ENCODE measurements around the gene GUCY2D. TPM values are rescaled to one million over a fixed set of nuclear protein-coding genes. Genes with fewer than 3 reads are reported as not detected.

Gene GUCY2D
- polyA plus RNA-seq, 1 donor from 2014 or later = 0.07 TPM

- TF ChIP-seq CTCF (IDR thresholded peaks at IDR 0.05; ENCODE audit: poor library complexity, severe bottlenecking) (no peak), EZH2 (IDR thresholded peaks at IDR 0.05; ENCODE audit: borderline replicate concordance, insufficient read depth, low read length, poor library complexity, severe bottlenecking) (no peak), TAF1 (IDR thresholded peaks at IDR 0.05; ENCODE audit: low read depth) (no peak)
These were observed 9.7 kb downstream of the GUCY2D start (continued) for GRCh38 chr17:8012045-8012580.

GRCh38 chr17:8012996-8013640 lies 10.7 kb downstream of the GUCY2D start:
- no peak overlapping the region for H3K4me3 ChIP-seq (ENCODE audit: low read length)
- no peaks in the 10 kb centered on the region for H3K9me2 ChIP-seq (ENCODE audit: insufficient read depth, low read length)
- H3K9ac ChIP-seq (ENCODE audit: low read length) = no peak overlapping the region
- no peaks in the 10 kb centered on the region for H3F3A ChIP-seq (ENCODE audit: insufficient read depth, low read length, poor library complexity, severe bottlenecking)
- H3K27ac ChIP-seq (ENCODE audit: low read length) = no peak overlapping the region
- H3K27me3 ChIP-seq (ENCODE audit: insufficient read depth, low read depth, low read length) = peaks cover 18% of the 10 kb centered on the region
- no peak overlapping the region for H3K4me2 ChIP-seq (ENCODE audit: low read length)
- TF ChIP-seq MXI1 (conservative IDR thresholded peaks at IDR 0.05; ENCODE audit: poor library complexity, severe bottlenecking) (no peak), POLR2AphosphoS5 (IDR thresholded peaks at IDR 0.05) (no peak), SMC3 (conservative IDR thresholded peaks at IDR 0.05; ENCODE audit: poor library complexity) (no peak), RAD21 (conservative IDR thresholded peaks at IDR 0.05) (no peak)
- H4K20me1 ChIP-seq (ENCODE audit: insufficient read depth) = no peaks in the 10 kb centered on the region
- H3K36me3 ChIP-seq (ENCODE audit: insufficient read depth, low read length) = no peaks in the 10 kb centered on the region
- no peaks in the 10 kb centered on the region for H3K9me3 ChIP-seq (ENCODE audit: low read length)
- no peak overlapping the region for H2AFZ ChIP-seq (ENCODE audit: low read depth, low read length)
- no peaks in the 10 kb centered on the region for H3K79me2 ChIP-seq (replicated peaks; ENCODE audit: insufficient read depth, low read length)

GRCh38 chr17:8013731-8014557 lies 11.5 kb downstream of the GUCY2D start:
- Histone ChIP-seq H3K9me3 (ENCODE audit: low read length) (no peaks in the 10 kb centered on the region), H3K4me3 (ENCODE audit: low read length) (no peak overlapping the region), H3K27me3 (ENCODE audit: insufficient read depth, low read depth, low read length) (peaks cover 18% of the 10 kb centered on the region), H3F3A (ENCODE audit: insufficient read depth, low read length, poor library complexity, severe bottlenecking) (no peaks in the 10 kb centered on the region), H3K27ac (ENCODE audit: low read length) (no peak overlapping the region), H3K9me2 (ENCODE audit: insufficient read depth, low read length) (no peaks in the 10 kb centered on the region), H4K20me1 (ENCODE audit: insufficient read depth) (no peaks in the 10 kb centered on the region), H3K4me2 (ENCODE audit: low read length) (no peak overlapping the region), H3K9ac (ENCODE audit: low read length) (no peak overlapping the region), H3K36me3 (ENCODE audit: insufficient read depth, low read length) (no peaks in the 10 kb centered on the region), H2AFZ (ENCODE audit: low read depth, low read length) (no peak overlapping the region), H3K79me2 (replicated peaks; ENCODE audit: insufficient read depth, low read length) (no peaks in the 10 kb centered on the region)
- TF ChIP-seq TAF1 (IDR thresholded peaks at IDR 0.05; ENCODE audit: low read depth) = no peak
- TF ChIP-seq MXI1 (conservative IDR thresholded peaks at IDR 0.05; ENCODE audit: poor library complexity, severe bottlenecking) = no peak
- no peak for TF ChIP-seq REST (IDR thresholded peaks at IDR 0.05; ENCODE audit: borderline replicate concordance)
- TF ChIP-seq EZH2 (IDR thresholded peaks at IDR 0.05; ENCODE audit: borderline replicate concordance, insufficient read depth, low read length, poor library complexity, severe bottlenecking) = no peak
- TF ChIP-seq SMC3 (conservative IDR thresholded peaks at IDR 0.05; ENCODE audit: poor library complexity) = no peak

All from neural cell (in vitro differentiated cells).